ENCODE data around the gene COPG1. TPM values are rescaled to one million over a fixed set of nuclear protein-coding genes. Genes with fewer than 3 reads are reported as not detected.
"Not testable (repeated sequence)": the region's sequence is repeated elsewhere in the genome, so short reads cannot be mapped to it uniquely, and the experiment has no call there.

The COPG1 gene
- total and polyA plus RNA-seq, 10 donors, result 47.8 to 134 (median 105) TPM

GRCh38 chr3:129260606-129261005 lies 11.2 kb downstream of the COPG1 start:
- H3K27me3 ChIP-seq (replicated peaks in 1 of 7), result no peaks in the 10 kb centered on the region
- H3K9me3 ChIP-seq, result no peaks in the 10 kb centered on the region
- no peak overlapping the region for H3K4me3 ChIP-seq
- H3K27ac ChIP-seq, result no peak overlapping the region
- H3K36me3 ChIP-seq, result peaks cover 14 to 100% (median 99%) of the 10 kb centered on the region in 6 donors
- intact Hi-C loops (cut with DNase I; ENCODE audit: low total_unique reads), result no loop called here
- TF ChIP-seq POLR2AphosphoS5 (IDR thresholded peaks at IDR 0.05) (peak in 1 of 3 donors; percentile 30), CTCF (IDR thresholded peaks at IDR 0.05 in 8 of 11, conservative IDR thresholded peaks at IDR 0.05 in 3 of 11) (no peak)
- DNase-seq, result peak; percentile 31
- WGBS, 5 donors, result 89 to 98% (median 97%) methylated on average over 11 of the region's 11 CpGs
- H3K4me1 ChIP-seq, result no peaks in the 10 kb centered on the region

DNA sequence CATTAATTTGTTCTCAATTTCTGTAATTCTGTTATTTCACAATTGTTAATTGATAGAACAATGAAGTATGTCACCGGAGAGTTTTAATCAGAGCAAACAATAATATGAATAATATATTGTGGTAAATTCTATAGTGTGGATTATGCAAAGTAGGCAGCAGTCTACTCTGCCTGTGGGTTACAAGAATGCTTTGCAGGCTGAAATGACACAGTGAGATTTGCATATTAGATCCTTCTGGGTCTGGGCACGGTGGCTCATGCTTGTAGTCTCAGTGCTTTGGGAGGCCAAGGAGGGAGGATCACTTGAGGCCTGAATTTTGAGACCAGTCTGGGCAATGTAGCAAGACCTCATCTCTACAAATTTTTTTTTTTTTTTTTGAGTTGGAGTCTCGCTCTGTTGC lies 12.5 kb downstream of the COPG1 start:
- Histone ChIP-seq H3K4me1 (no peaks in the 10 kb centered on the region), H3K4me3 (no peak overlapping the region), H3K36me3 (peaks cover 11 to 100% (median 99%) of the 10 kb centered on the region in 6 donors), H3K27me3 (replicated peaks in 1 of 7) (no peaks in the 10 kb centered on the region), H3K9me3 (no peaks in the 10 kb centered on the region), H3K27ac (no peak overlapping the region)
- no peak for DNase-seq
- intact Hi-C loops (cut with DNase I; ENCODE audit: low total_unique reads), result no loop called here
- no peak for TF ChIP-seq CTCF (IDR thresholded peaks at IDR 0.05 in 8 of 11, conservative IDR thresholded peaks at IDR 0.05 in 3 of 11)
- no peak for TF ChIP-seq POLR2AphosphoS5 (IDR thresholded peaks at IDR 0.05)
- TF ChIP-seq POLR2A (IDR thresholded peaks at IDR 0.05), result no peak
- 90 to 98% (median 91%) methylated on average over 3 of the region's 3 CpGs for WGBS, 5 donors

DNA sequence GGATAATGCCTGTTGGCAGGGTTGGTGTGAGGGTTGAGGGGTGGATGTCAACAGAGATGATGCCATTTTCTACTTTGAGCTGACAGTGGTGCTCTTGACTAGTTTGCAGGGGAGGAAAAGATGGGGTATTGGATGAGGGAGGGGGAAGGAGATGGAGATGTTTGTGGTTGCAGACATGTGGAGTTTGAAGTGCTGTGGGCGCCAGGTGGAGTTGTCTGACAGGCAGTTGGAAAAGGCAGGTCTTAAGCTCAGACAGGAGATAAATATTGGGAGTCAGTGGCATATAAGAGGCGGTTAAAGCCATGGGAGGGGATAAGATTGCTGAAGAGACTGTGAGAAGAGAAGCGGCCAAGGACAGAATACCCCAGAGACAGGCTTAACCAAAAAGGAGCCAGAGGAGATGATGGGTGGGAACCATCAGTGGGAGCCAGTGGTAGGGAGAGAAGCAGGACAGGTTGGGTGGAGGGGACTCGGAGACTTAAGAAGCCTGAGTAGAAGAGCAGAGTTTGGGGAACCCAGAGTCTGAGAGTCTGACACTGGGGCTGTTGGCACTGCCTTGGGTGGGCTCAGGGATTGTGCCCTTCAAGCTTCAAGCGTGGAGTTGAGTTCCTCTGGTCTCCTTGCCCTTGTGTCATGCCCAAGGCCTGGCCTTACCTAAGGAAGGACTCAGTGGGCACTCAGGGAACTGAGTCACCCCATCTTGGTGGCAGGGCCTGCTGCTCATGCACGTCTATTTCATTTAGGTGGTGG lies 13.9 kb downstream of the COPG1 start:
- peak; percentile 35 for DNase-seq
- H3K36me3 ChIP-seq, result peaks cover 3 to 100% (median 99%) of the 10 kb centered on the region in 6 donors
- 88 to 95% (median 94%) methylated on average over 6 of the region's 6 CpGs for WGBS, 5 donors

DNA sequence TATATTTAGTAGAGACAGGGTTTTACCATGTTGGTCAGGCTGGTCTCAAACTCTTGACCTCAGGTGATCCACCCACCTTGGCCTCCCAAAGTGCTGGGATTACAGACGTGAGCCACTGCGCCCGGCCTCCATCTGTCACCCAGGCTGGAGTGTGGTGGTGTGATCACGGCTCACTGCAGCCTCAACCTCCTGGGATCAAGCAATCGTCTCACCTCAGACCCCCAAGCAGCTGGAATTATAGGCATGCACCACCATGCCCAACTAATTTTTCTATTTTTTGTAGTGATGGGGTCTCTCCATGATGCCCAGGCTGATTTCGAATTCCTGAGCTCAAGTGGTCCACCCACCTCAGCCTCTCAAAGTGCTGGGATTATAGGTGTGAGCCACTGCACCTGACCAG lies 15.6 kb downstream of the COPG1 start:
- 87 to 99% (median 98%) methylated on average over 6 of the region's 6 CpGs for WGBS, 5 donors
- intact Hi-C loops (cut with DNase I; ENCODE audit: low total_unique reads); H3K4me1 ChIP-seq; H3K4me3 ChIP-seq; H3K27me3 ChIP-seq (replicated peaks in 1 of 7); H3K27ac ChIP-seq; H3K9me3 ChIP-seq: not testable (repeated sequence)
- DNase-seq, result peak; percentile 36
- H3K36me3 ChIP-seq, result peaks cover 3 to 100% (median 100%) of the 10 kb centered on the region in 6 donors

More for the DNA sequence above, 13.9 kb downstream of the COPG1 start:
- Histone ChIP-seq H3K9me3 (no peaks in the 10 kb centered on the region), H3K27ac (no peak overlapping the region), H3K4me1 (no peaks in the 10 kb centered on the region), H3K27me3 (replicated peaks in 1 of 7) (no peaks in the 10 kb centered on the region), H3K4me3 (no peak overlapping the region)
- no peak for TF ChIP-seq POLR2A (IDR thresholded peaks at IDR 0.05)
- intact Hi-C loops (cut with DNase I; ENCODE audit: low total_unique reads), result no loop called here

GRCh38 chr3:129266651-129267050 lies 17.2 kb downstream of the COPG1 start:
- no peak overlapping the region for H3K27ac ChIP-seq
- H3K4me3 ChIP-seq, result no peak overlapping the region
- 94 to 97% (median 95%) methylated on average over 4 of the region's 4 CpGs for WGBS, 5 donors
- no peaks in the 10 kb centered on the region for H3K4me1 ChIP-seq
- no peaks in the 10 kb centered on the region for H3K9me3 ChIP-seq
- H3K36me3 ChIP-seq, result peaks cover 0 to 100% (median 100%) of the 10 kb centered on the region in 6 donors
- H3K27me3 ChIP-seq (replicated peaks in 1 of 7), result no peaks in the 10 kb centered on the region
- peak; percentile 9 for DNase-seq
- intact Hi-C loops (cut with DNase I; ENCODE audit: low total_unique reads), result no loop called here
- TF ChIP-seq POLR2A (IDR thresholded peaks at IDR 0.05), result no peak
- no peak for TF ChIP-seq CTCF (IDR thresholded peaks at IDR 0.05 in 8 of 11, conservative IDR thresholded peaks at IDR 0.05 in 3 of 11)
- no peak for TF ChIP-seq POLR2AphosphoS5 (IDR thresholded peaks at IDR 0.05)
